Neural progenitor cell (in vitro differentiated cells): ENCODE data around the gene CHRNA10. TPM values are rescaled to one million over a fixed set of nuclear protein-coding genes. Genes with fewer than 3 reads are reported as not detected.

Experiments
- DNase-seq: peaks from one replicate; pipeline ENCODE4 v3.0.0-alpha.2; 2016; ENCODE audit warnings: low spot score
- H2AFZ ChIP-seq: fragments of 200-600 bp; sonication (generic); replicated peaks from 2 replicates; pipeline ENCODE4 v1.6.1; 2016; ENCODE audit warnings: antibody characterized with exemption
- H3F3A ChIP-seq: fragments of 200-600 bp; sonication (generic); 2 replicates; pipeline ENCODE4 v1.6.1; 2016; ENCODE audit warnings: antibody characterized with exemption, low read depth
- H3K27ac ChIP-seq: fragments of 200-600 bp; sonication (generic); 2 replicates; pipeline ENCODE4 v1.5.1; 2016; ENCODE audit warnings: mild to moderate bottlenecking
- H3K27me3 ChIP-seq: fragments of 200-600 bp; sonication (generic); 2 replicates; pipeline ENCODE4 v1.6.1; 2016; ENCODE audit warnings: mild to moderate bottlenecking, moderate library complexity
- H3K36me3 ChIP-seq: fragments of 200-600 bp; sonication (generic); 2 replicates; pipeline ENCODE4 v1.5.1; 2016
- H3K4me1 ChIP-seq: fragments of 200-600 bp; sonication (generic); 2 replicates; pipeline ENCODE4 v1.6.1; 2016; ENCODE audit warnings: mixed run types
- H3K4me2 ChIP-seq: fragments of 200-600 bp; sonication (generic); 2 replicates; pipeline ENCODE4 v1.6.1; 2016
- H3K4me3 ChIP-seq: fragments of 200-600 bp; sonication (generic); 2 replicates; pipeline ENCODE4 v1.5.1; 2016
- H3K79me2 ChIP-seq: fragments of 200-600 bp; sonication (generic); 2 replicates; pipeline ENCODE4 v1.6.1; 2016; ENCODE audit warnings: low read depth
- H3K9ac ChIP-seq: fragments of 200-600 bp; sonication (generic); 2 replicates; pipeline ENCODE4 v1.6.1; 2016
- H3K9me3 ChIP-seq: fragments of 200-600 bp; sonication (generic); 2 replicates; pipeline ENCODE4 v1.5.1; 2016; ENCODE audit warnings: low read depth
- H4K20me1 ChIP-seq: fragments of 200-600 bp; sonication (generic); 2 replicates; pipeline ENCODE4 v1.6.1; 2016; ENCODE audit warnings: low read depth
- H3K27ac Mint-ChIP-seq: 3 replicates; pipeline ENCODE4 v1.8.0; 2021; ENCODE audit warnings: mixed read lengths
- H3K27me3 Mint-ChIP-seq: 2 replicates; pipeline ENCODE4 v1.8.0; 2022; ENCODE audit warnings: low read depth, mild to moderate bottlenecking, inconsistent platforms, moderate library complexity, mixed read lengths; ENCODE audit not compliant: insufficient read depth
- H3K36me3 Mint-ChIP-seq: 3 replicates; pipeline ENCODE4 v1.8.0; 2021; ENCODE audit warnings: mixed read lengths
- H3K4me1 Mint-ChIP-seq: 3 replicates; pipeline ENCODE4 v1.8.0; 2021; ENCODE audit warnings: mixed read lengths
- H3K4me3 Mint-ChIP-seq: 3 replicates; pipeline ENCODE4 v1.8.0; 2021; ENCODE audit warnings: mild to moderate bottlenecking, moderate library complexity, mixed read lengths
- H3K9me3 Mint-ChIP-seq: 3 replicates; pipeline ENCODE4 v1.8.0; 2020; ENCODE audit warnings: mixed read lengths
- CTCF ChIP-seq: fragments of 200-600 bp; sonication (generic); IDR thresholded peaks from 2 replicates; pipeline ENCODE4 v1.5.1; 2017; ENCODE audit warnings: antibody characterized with exemption, mild to moderate bottlenecking
- EZH2 ChIP-seq: fragments of 200-600 bp; sonication (generic); IDR thresholded peaks from 2 replicates; pipeline ENCODE4 v1.6.1; 2017; ENCODE audit warnings: antibody characterized with exemption, mild to moderate bottlenecking, moderate library complexity
- EZH2phosphoT487 ChIP-seq: fragments of 200-600 bp; sonication (generic); IDR thresholded peaks from 2 replicates; pipeline ENCODE4 v1.6.1; 2017; ENCODE audit warnings: antibody characterized with exemption
- total RNA-seq: library from RNA; depleted of rRNA; stranded (reverse); fragments of >200 nt; gene quantifications from 2 replicates; pipeline ENCODE4 v1.2.3, GENCODE V29; 2015; ENCODE audit warnings: low replicate concordance

CHRNA10 gene
- total RNA-seq, 1 donor from 2014 or later = 0.21 TPM

- H3K27me3 Mint-ChIP-seq = peaks cover 4% of the 10 kb centered on the region
- no peaks in the 10 kb centered on the region for H3K4me1 Mint-ChIP-seq
- H3K9me3 Mint-ChIP-seq = no peaks in the 10 kb centered on the region
- Histone ChIP-seq H3K79me2 (no peaks in the 10 kb centered on the region), H3F3A (no peaks in the 10 kb centered on the region), H3K27me3 (no peaks in the 10 kb centered on the region), H4K20me1 (no peaks in the 10 kb centered on the region), H3K4me3 (no peak overlapping the region), H3K27ac (no peak overlapping the region), H2AFZ (no peak overlapping the region), H3K9me3 (no peaks in the 10 kb centered on the region), H3K9ac (no peak overlapping the region), H3K4me2 (no peak overlapping the region), H3K36me3 (no peaks in the 10 kb centered on the region), H3K4me1 (no peaks in the 10 kb centered on the region)
- no peak overlapping the region for H3K4me3 Mint-ChIP-seq
- DNase-seq = no peak
- H3K27ac Mint-ChIP-seq = no peak overlapping the region
- no peak for TF ChIP-seq EZH2
- TF ChIP-seq EZH2phosphoT487 = no peak
- TF ChIP-seq CTCF = no peak
- H3K36me3 Mint-ChIP-seq = no peaks in the 10 kb centered on the region
Observed at GRCh38 chr11:3626250-3626960, 44.8 kb downstream of the CHRNA10 start.

- Histone ChIP-seq H3K27ac (no peak overlapping the region), H3K4me3 (no peak overlapping the region), H3K36me3 (no peaks in the 10 kb centered on the region), H3K9me3 (no peaks in the 10 kb centered on the region), H2AFZ (no peak overlapping the region), H3K79me2 (no peaks in the 10 kb centered on the region), H3K27me3 (no peaks in the 10 kb centered on the region), H3K9ac (no peak overlapping the region), H3K4me2 (no peak overlapping the region), H4K20me1 (no peaks in the 10 kb centered on the region), H3F3A (no peaks in the 10 kb centered on the region), H3K4me1 (no peaks in the 10 kb centered on the region)
- TF ChIP-seq CTCF (no peak), EZH2phosphoT487 (no peak), EZH2 (no peak)
- Mint-ChIP-seq H3K9me3 (no peaks in the 10 kb centered on the region), H3K4me3 (no peak overlapping the region), H3K27ac (no peak overlapping the region), H3K4me1 (no peaks in the 10 kb centered on the region), H3K36me3 (no peaks in the 10 kb centered on the region), H3K27me3 (peaks cover 4% of the 10 kb centered on the region)
- DNase-seq = no peak
Observed at GRCh38 chr11:3623767-3624458, 47.3 kb downstream of the CHRNA10 start.

GRCh38 chr11:3623121-3623520 lies 48.1 kb downstream of the CHRNA10 start:
- Histone ChIP-seq H3K27ac (no peak overlapping the region), H3K79me2 (no peaks in the 10 kb centered on the region), H3K27me3 (no peaks in the 10 kb centered on the region), H3K9me3 (no peaks in the 10 kb centered on the region), H3K4me2 (no peak overlapping the region), H3K4me1 (no peaks in the 10 kb centered on the region), H3K4me3 (no peak overlapping the region), H2AFZ (no peak overlapping the region), H3K9ac (no peak overlapping the region), H3K36me3 (no peaks in the 10 kb centered on the region), H3F3A (no peaks in the 10 kb centered on the region), H4K20me1 (no peaks in the 10 kb centered on the region)
- H3K27me3 Mint-ChIP-seq = peaks cover 4% of the 10 kb centered on the region
- no peak overlapping the region for H3K27ac Mint-ChIP-seq
- H3K4me3 Mint-ChIP-seq = no peak overlapping the region
- H3K4me1 Mint-ChIP-seq = no peaks in the 10 kb centered on the region
- H3K36me3 Mint-ChIP-seq = no peaks in the 10 kb centered on the region
- H3K9me3 Mint-ChIP-seq = no peaks in the 10 kb centered on the region
- no peak for TF ChIP-seq EZH2
- TF ChIP-seq CTCF = no peak
- TF ChIP-seq EZH2phosphoT487 = no peak
- DNase-seq = no peak
